Measurements from ENCODE around the gene SH3TC2.

DNA sequence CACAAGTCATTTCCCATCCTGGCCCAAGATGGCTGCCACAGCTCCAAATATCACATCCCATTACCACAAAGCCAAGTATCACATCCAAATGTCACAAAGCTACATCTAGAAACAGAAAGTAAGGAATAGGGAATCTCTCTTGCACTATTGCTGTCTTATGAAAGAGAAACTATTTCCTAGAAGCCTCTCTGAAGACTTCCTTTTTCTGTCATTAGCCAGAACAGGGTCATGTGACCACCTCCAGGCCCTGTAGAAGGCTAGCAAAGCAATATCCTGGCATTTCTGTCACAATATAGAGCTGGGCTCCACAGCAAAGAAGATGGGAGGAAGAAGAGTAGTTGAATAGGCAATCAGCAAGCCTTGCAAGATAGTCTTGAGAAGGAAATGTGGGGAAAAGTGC is 99.2 kb downstream of the SH3TC2 start:
- TF ChIP-seq CTCF (IDR thresholded peaks at IDR 0.05; ENCODE audit: low read depth, low read length) = no peak
- TF ChIP-seq POLR2A (IDR thresholded peaks at IDR 0.05; ENCODE audit: extremely low read depth, insufficient read length) = no peak
- no peak for TF ChIP-seq MAX (IDR thresholded peaks at IDR 0.05; ENCODE audit: low read depth, low read length)
- TF ChIP-seq MYC (IDR thresholded peaks at IDR 0.05; ENCODE audit: low read depth, low read length) = no peak
